Measurements from ENCODE around the gene EMILIN1.

Gene EMILIN1

GRCh38 chr2:27128668-27129571, 50.5 kb downstream of the EMILIN1 start:
- Histone ChIP-seq H3K4me3 (ENCODE audit: extremely low read depth, insufficient read depth, low read length, poor library complexity, severe bottlenecking) (no peak overlapping the region), H3K9me3 (ENCODE audit: control insufficient read depth, low read length) (no peaks in the 10 kb centered on the region), H3K4me1 (ENCODE audit: control insufficient read depth, insufficient read depth, low read length, poor library complexity, severe bottlenecking) (peaks cover 9% of the 10 kb centered on the region), H3K36me3 (ENCODE audit: control insufficient read depth, insufficient read depth, low read length) (peaks cover 40% of the 10 kb centered on the region), H3K27ac (ENCODE audit: low read depth, low read length, severe bottlenecking) (no peak overlapping the region)
- WGBS, 2 experiments (ENCODE audit: insufficient coverage in 2 of 2): 92 to 97% methylated on average over 5 to 8 of the region's 11 CpGs

GRCh38 chr2:27130396-27130795, 52.0 kb downstream of the EMILIN1 start:
- no peak overlapping the region for H3K4me3 ChIP-seq (ENCODE audit: extremely low read depth, insufficient read depth, low read length, poor library complexity, severe bottlenecking)
- peaks cover 9% of the 10 kb centered on the region for H3K4me1 ChIP-seq (ENCODE audit: control insufficient read depth, insufficient read depth, low read length, poor library complexity, severe bottlenecking)
- no peak overlapping the region for H3K27ac ChIP-seq (ENCODE audit: low read depth, low read length, severe bottlenecking)
- 93 to 96% methylated on average over 9 to 10 of the region's 10 CpGs for WGBS, 2 experiments (ENCODE audit: insufficient coverage in 2 of 2)
- no peaks in the 10 kb centered on the region for H3K9me3 ChIP-seq (ENCODE audit: control insufficient read depth, low read length)
- peaks cover 40% of the 10 kb centered on the region for H3K36me3 ChIP-seq (ENCODE audit: control insufficient read depth, insufficient read depth, low read length)

- no peak overlapping the region for H3K4me3 ChIP-seq (ENCODE audit: extremely low read depth, insufficient read depth, low read length, poor library complexity, severe bottlenecking)
- H3K36me3 ChIP-seq (ENCODE audit: control insufficient read depth, insufficient read depth, low read length): peaks cover 40% of the 10 kb centered on the region
- peaks cover 9% of the 10 kb centered on the region for H3K4me1 ChIP-seq (ENCODE audit: control insufficient read depth, insufficient read depth, low read length, poor library complexity, severe bottlenecking)
- no peaks in the 10 kb centered on the region for H3K9me3 ChIP-seq (ENCODE audit: control insufficient read depth, low read length)
- WGBS, 2 experiments (ENCODE audit: insufficient coverage in 2 of 2): 97 to 98% methylated on average over 10 to 11 of the region's 11 CpGs
- H3K27ac ChIP-seq (ENCODE audit: low read depth, low read length, severe bottlenecking): no peak overlapping the region
These were observed 53.0 kb downstream of the EMILIN1 start for GRCh38 chr2:27131429-27131828.

- H3K4me1 ChIP-seq (ENCODE audit: control insufficient read depth, insufficient read depth, low read length, poor library complexity, severe bottlenecking): peaks cover 9% of the 10 kb centered on the region
- peak overlapping the region; percentile 99 for H3K4me3 ChIP-seq (ENCODE audit: extremely low read depth, insufficient read depth, low read length, poor library complexity, severe bottlenecking)
- H3K27ac ChIP-seq (ENCODE audit: low read depth, low read length, severe bottlenecking): no peak overlapping the region
- no peaks in the 10 kb centered on the region for H3K9me3 ChIP-seq (ENCODE audit: control insufficient read depth, low read length)
- H3K36me3 ChIP-seq (ENCODE audit: control insufficient read depth, insufficient read depth, low read length): peaks cover 40% of the 10 kb centered on the region
- 66 to 77% methylated on average over 10 to 13 of the region's 14 CpGs for WGBS, 2 experiments (ENCODE audit: insufficient coverage in 2 of 2)
These were observed 54.9 kb downstream of the EMILIN1 start for GRCh38 chr2:27133195-27133875.

GRCh38 chr2:27133905-27134780, 55.7 kb downstream of the EMILIN1 start, which contains the start of gene PREB:
TSS of gene PREB (minus strand) at chr2:27134636. CDS start at chr2:27134421, 215 bp downstream.
- no peaks in the 10 kb centered on the region for H3K9me3 ChIP-seq (ENCODE audit: control insufficient read depth, low read length)
- peaks cover 9% of the 10 kb centered on the region for H3K4me1 ChIP-seq (ENCODE audit: control insufficient read depth, insufficient read depth, low read length, poor library complexity, severe bottlenecking)
- peak within 1 kb of the TSS; percentile 99 for H3K4me3 ChIP-seq (ENCODE audit: extremely low read depth, insufficient read depth, low read length, poor library complexity, severe bottlenecking)
- WGBS, 2 experiments (ENCODE audit: insufficient coverage in 2 of 2): 0% methylated on average over 56 to 75 of the region's 86 CpGs
- H3K36me3 ChIP-seq (ENCODE audit: control insufficient read depth, insufficient read depth, low read length): peaks cover 40% of the 10 kb centered on the region
- H3K27ac ChIP-seq (ENCODE audit: low read depth, low read length, severe bottlenecking): no peak within 1 kb of the TSS

- H3K9me3 ChIP-seq (ENCODE audit: control insufficient read depth, low read length): no peaks in the 10 kb centered on the region
- peaks cover 9% of the 10 kb centered on the region for H3K4me1 ChIP-seq (ENCODE audit: control insufficient read depth, insufficient read depth, low read length, poor library complexity, severe bottlenecking)
- H3K27ac ChIP-seq (ENCODE audit: low read depth, low read length, severe bottlenecking): no peak overlapping the region
- WGBS, 2 experiments (ENCODE audit: insufficient coverage in 2 of 2): 55 to 58% methylated on average over 33 of the region's 33 CpGs
- peak overlapping the region; percentile 99 for H3K4me3 ChIP-seq (ENCODE audit: extremely low read depth, insufficient read depth, low read length, poor library complexity, severe bottlenecking)
- peaks cover 34% of the 10 kb centered on the region for H3K36me3 ChIP-seq (ENCODE audit: control insufficient read depth, insufficient read depth, low read length)
These were observed 56.5 kb downstream of the EMILIN1 start for GRCh38 chr2:27134781-27135477.

GRCh38 chr2:27135478-27135955, 57.1 kb downstream of the EMILIN1 start:
- H3K4me1 ChIP-seq (ENCODE audit: control insufficient read depth, insufficient read depth, low read length, poor library complexity, severe bottlenecking): peaks cover 9% of the 10 kb centered on the region
- WGBS, 2 experiments (ENCODE audit: insufficient coverage in 2 of 2): 93 to 98% methylated on average over 10 to 12 of the region's 12 CpGs
- H3K36me3 ChIP-seq (ENCODE audit: control insufficient read depth, insufficient read depth, low read length): peaks cover 28% of the 10 kb centered on the region
- no peak overlapping the region for H3K27ac ChIP-seq (ENCODE audit: low read depth, low read length, severe bottlenecking)
- no peaks in the 10 kb centered on the region for H3K9me3 ChIP-seq (ENCODE audit: control insufficient read depth, low read length)
- H3K4me3 ChIP-seq (ENCODE audit: extremely low read depth, insufficient read depth, low read length, poor library complexity, severe bottlenecking): no peak overlapping the region
